HepG2 (cell line): ENCODE data around the gene MAVS. TPM values are rescaled to one million over a fixed set of nuclear protein-coding genes. Genes with fewer than 3 reads are reported as not detected.

Experiments
- AGO1 ChIP-seq: fragments of 200-400 bp; formaldehyde crosslinking; IDR thresholded peaks from 2 replicates; pipeline ENCODE4 v1.6.1; 2017; ENCODE audit warnings: mild to moderate bottlenecking, low read depth, low read length, moderate library complexity; ENCODE audit not compliant: poor library complexity, severe bottlenecking
- CEBPG ChIP-seq: IDR thresholded peaks from 2 replicates; pipeline ENCODE4 v1.6.1; 2016
- MIXL1 ChIP-seq: IDR thresholded peaks from 2 replicates; pipeline ENCODE4 v1.6.1; 2016
- PBX2 ChIP-seq: IDR thresholded peaks from 2 replicates; pipeline ENCODE4 v1.6.1; 2016; ENCODE audit warnings: control low read depth
- PITX1 ChIP-seq: sonication (generic); formaldehyde crosslinking; IDR thresholded peaks from 2 replicates; pipeline ENCODE4 v1.5.1; 2020; ENCODE audit warnings: mild to moderate bottlenecking, missing genetic modification reagents
- STAG1 ChIP-seq: sonication (generic); formaldehyde crosslinking; IDR thresholded peaks from 2 replicates; pipeline ENCODE4 v1.4.0; 2020; ENCODE audit warnings: missing genetic modification reagents
- XBP1 ChIP-seq: sonication (generic); formaldehyde crosslinking; IDR thresholded peaks from 2 replicates; pipeline ENCODE4 v1.5.0; 2020; ENCODE audit warnings: missing genetic modification reagents
- ZBTB21 ChIP-seq: sonication (generic); formaldehyde crosslinking; IDR thresholded peaks from 2 replicates; pipeline ENCODE4 v1.4.0; 2020; ENCODE audit warnings: missing genetic modification reagents
- ZEB1 ChIP-seq: IDR thresholded peaks from 2 replicates; pipeline ENCODE4 v1.6.1; 2012; ENCODE audit warnings: mild to moderate bottlenecking, low read depth, inconsistent platforms; ENCODE audit not compliant: insufficient replicate concordance
- ZNF484 ChIP-seq: sonication (generic); formaldehyde crosslinking; IDR thresholded peaks from 2 replicates; pipeline ENCODE4 v1.5.1; 2020; ENCODE audit warnings: mild to moderate bottlenecking, low read depth, missing genetic modification reagents, borderline replicate concordance
- polyA plus RNA-seq, 8 experiments: library from polyadenylated mRNA; depleted of rRNA in 3 of 8; stranded (reverse) in 7 of 8; unstranded in 1 of 8; fragments of >200 nt; fragmentation: Illumina TruSeq in 4 of 8; extraction: Trizol in 4 of 8; gene quantifications; 2 replicates each; pipeline versions ENCODE4 v1.2.1 to v1.2.3, GENCODE V29; 2011 to 2016; ENCODE audit warnings: low read depth in 4 of 8, missing spikeins in 1 of 8, mixed read lengths in 1 of 8; ENCODE audit not compliant: insufficient read depth in 1 of 8
- total RNA-seq, 5 experiments: library from RNA; depleted of rRNA; stranded (reverse); fragments of >200 nt; fragmentation: Illumina TruSeq; extraction: Trizol; gene quantifications; 2 replicates each; pipeline ENCODE4 v1.2.3, GENCODE V29; 2016; ENCODE audit warnings: low read depth in 1 of 5
- TF ChIP-seq, protein P1 (sequence below): sonication (generic); formaldehyde crosslinking; IDR thresholded peaks from 2 replicates; pipeline ENCODE4 v1.4.0; 2020; ENCODE audit warnings: missing genetic modification reagents
- TF ChIP-seq, protein P2 (sequence below): sonication (generic); formaldehyde crosslinking; IDR thresholded peaks from 2 replicates; pipeline ENCODE4 v1.9.0; 2022; ENCODE audit warnings: low read depth, missing genetic modification reagents
- TF ChIP-seq, protein P3 (sequence below): sonication (generic); formaldehyde crosslinking; conservative IDR thresholded peaks from 2 replicates; pipeline ENCODE4 v1.5.0; 2020; ENCODE audit warnings: missing genetic modification reagents
- TF ChIP-seq, protein P4 (sequence below): sonication (generic); IDR thresholded peaks from 2 replicates; pipeline ENCODE4 v1.6.1; 2016; ENCODE audit warnings: low read depth, borderline replicate concordance

Gene MAVS
- total and polyA plus RNA-seq, 2 of the 13 experiments (the other 11 are each of a cell fraction or from before 2014, with no cell fraction given), result 27.3 to 36.6 TPM

- TF ChIP-seq, protein P1, sequence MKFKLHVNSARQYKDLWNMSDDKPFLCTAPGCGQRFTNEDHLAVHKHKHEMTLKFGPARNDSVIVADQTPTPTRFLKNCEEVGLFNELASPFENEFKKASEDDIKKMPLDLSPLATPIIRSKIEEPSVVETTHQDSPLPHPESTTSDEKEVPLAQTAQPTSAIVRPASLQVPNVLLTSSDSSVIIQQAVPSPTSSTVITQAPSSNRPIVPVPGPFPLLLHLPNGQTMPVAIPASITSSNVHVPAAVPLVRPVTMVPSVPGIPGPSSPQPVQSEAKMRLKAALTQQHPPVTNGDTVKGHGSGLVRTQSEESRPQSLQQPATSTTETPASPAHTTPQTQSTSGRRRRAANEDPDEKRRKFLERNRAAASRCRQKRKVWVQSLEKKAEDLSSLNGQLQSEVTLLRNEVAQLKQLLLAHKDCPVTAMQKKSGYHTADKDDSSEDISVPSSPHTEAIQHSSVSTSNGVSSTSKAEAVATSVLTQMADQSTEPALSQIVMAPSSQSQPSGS (CRISPR knock-in tag), result peak; percentile 52; the same call in 1 of the 2 replicates
- TF ChIP-seq AGO1 (no peak), MIXL1 (peak; percentile 58), XBP1 (no peak), PBX2 (peak; percentile 59; the same call in 1 of the 2 replicates), STAG1 (CRISPR knock-in tag) (peak; percentile 85), ZNF484 (no peak), PITX1 (CRISPR knock-in tag) (peak; percentile 80), ZBTB21 (CRISPR knock-in tag) (peak; percentile 33; the same call in 1 of the 2 replicates), CEBPG (CRISPR knock-in tag) (peak; percentile 79), ZEB1 (no peak)
- TF ChIP-seq, protein P2, sequence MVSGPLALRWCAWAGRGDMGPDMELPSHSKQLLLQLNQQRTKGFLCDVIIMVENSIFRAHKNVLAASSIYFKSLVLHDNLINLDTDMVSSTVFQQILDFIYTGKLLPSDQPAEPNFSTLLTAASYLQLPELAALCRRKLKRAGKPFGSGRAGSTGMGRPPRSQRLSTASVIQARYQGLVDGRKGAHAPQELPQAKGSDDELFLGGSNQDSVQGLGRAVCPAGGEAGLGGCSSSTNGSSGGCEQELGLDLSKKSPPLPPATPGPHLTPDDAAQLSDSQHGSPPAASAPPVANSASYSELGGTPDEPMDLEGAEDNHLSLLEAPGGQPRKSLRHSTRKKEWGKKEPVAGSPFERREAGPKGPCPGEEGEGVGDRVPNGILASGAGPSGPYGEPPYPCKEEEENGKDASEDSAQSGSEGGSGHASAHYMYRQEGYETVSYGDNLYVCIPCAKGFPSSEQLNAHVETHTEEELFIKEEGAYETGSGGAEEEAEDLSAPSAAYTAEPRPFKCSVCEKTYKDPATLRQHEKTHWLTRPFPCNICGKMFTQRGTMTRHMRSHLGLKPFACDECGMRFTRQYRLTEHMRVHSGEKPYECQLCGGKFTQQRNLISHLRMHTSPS (CRISPR knock-in tag), result peak; percentile 84; the same call in 1 of the 2 replicates
- TF ChIP-seq, protein P3, sequence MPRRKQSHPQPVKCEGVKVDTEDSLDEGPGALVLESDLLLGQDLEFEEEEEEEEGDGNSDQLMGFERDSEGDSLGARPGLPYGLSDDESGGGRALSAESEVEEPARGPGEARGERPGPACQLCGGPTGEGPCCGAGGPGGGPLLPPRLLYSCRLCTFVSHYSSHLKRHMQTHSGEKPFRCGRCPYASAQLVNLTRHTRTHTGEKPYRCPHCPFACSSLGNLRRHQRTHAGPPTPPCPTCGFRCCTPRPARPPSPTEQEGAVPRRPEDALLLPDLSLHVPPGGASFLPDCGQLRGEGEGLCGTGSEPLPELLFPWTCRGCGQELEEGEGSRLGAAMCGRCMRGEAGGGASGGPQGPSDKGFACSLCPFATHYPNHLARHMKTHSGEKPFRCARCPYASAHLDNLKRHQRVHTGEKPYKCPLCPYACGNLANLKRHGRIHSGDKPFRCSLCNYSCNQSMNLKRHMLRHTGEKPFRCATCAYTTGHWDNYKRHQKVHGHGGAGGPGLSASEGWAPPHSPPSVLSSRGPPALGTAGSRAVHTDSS (CRISPR knock-in tag), result peak; percentile 22
- TF ChIP-seq, protein P4, sequence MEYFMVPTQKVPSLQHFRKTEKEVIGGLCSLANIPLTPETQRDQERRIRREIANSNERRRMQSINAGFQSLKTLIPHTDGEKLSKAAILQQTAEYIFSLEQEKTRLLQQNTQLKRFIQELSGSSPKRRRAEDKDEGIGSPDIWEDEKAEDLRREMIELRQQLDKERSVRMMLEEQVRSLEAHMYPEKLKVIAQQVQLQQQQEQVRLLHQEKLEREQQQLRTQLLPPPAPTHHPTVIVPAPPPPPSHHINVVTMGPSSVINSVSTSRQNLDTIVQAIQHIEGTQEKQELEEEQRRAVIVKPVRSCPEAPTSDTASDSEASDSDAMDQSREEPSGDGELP, result peak; percentile 97
Observed at GRCh38 chr20:3818155-3819151, 28.2 kb upstream of the MAVS start (continued).
